ENCODE measurements around the gene COL23A1. TPM values are rescaled to one million over a fixed set of nuclear protein-coding genes. Genes with fewer than 3 reads are reported as not detected.

The COL23A1 gene
- total RNA-seq, 2 donors from 2014 or later, result 1.5 to 2.5 TPM

DNA sequence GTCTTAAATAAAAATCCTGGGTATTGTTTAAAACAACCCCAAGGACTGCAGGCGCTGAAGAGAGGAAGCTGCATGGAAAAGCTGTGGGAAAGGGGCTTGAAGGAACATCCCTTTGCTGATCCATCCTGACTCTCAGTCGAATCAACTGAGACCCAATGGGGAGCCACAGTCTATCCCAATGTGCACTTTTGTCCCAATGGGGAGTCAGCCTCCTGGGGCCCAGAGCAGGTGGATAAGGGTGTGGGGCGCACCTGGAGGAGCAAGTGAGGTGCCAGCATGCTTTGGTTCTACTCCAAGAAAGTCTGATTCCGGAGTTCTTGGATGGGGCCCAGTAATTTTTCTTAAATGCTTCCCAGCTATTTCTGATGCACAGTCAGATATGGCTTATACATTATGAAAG is 118.1 kb downstream of the COL23A1 start:
- no peak overlapping the region for H3K27ac ChIP-seq
- no peaks in the 10 kb centered on the region for H3K9me3 ChIP-seq
- no peaks in the 10 kb centered on the region for H3K27me3 ChIP-seq (replicated peaks; ENCODE audit: insufficient read depth)
- no peaks in the 10 kb centered on the region for H3K36me3 ChIP-seq
- no peak overlapping the region for H3K4me3 ChIP-seq
- DNase-seq (ENCODE audit: low spot score), result no peak
- TF ChIP-seq CTCF (IDR thresholded peaks at IDR 0.05), result no peak
- ATAC-seq (ENCODE audit: insufficient number of reproducible peaks, low FRiP score, low read depth), result no peak
- H3K4me1 ChIP-seq (ENCODE audit: control insufficient read depth in 1 of 2, low read depth in 2 of 2), result peaks cover 16 to 32% of the 10 kb centered on the region in 2 donors

GRCh38 chr5:178471711-178472110 is 118.5 kb downstream of the COL23A1 start:
- DNase-seq (ENCODE audit: low spot score) (no peak), ATAC-seq (ENCODE audit: insufficient number of reproducible peaks, low FRiP score, low read depth) (no peak)
- Histone ChIP-seq H3K4me3 (no peak overlapping the region), H3K9me3 (no peaks in the 10 kb centered on the region), H3K27ac (no peak overlapping the region), H3K36me3 (no peaks in the 10 kb centered on the region), H3K4me1 (ENCODE audit: control insufficient read depth in 1 of 2, low read depth in 2 of 2) (peaks cover 16 to 35% of the 10 kb centered on the region in 2 donors), H3K27me3 (replicated peaks; ENCODE audit: insufficient read depth) (no peaks in the 10 kb centered on the region)
- TF ChIP-seq CTCF (IDR thresholded peaks at IDR 0.05), result no peak

DNA sequence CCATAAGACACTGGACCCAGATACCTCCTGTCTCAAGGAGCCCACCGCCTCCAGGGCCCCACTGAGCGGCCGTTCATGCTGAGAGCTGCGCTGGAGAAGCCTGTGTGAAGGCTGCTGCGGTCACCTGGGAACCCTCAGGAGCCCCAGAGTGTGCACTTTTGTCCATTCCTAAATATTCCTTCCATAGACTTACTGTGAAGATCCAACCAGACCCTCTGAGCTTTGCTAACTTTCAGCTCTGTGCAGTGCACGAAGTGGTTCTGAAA is 119.5 kb downstream of the COL23A1 start:
- no peak for TF ChIP-seq CTCF (IDR thresholded peaks at IDR 0.05)
- H3K27ac ChIP-seq, result no peak overlapping the region
- H3K36me3 ChIP-seq, result no peaks in the 10 kb centered on the region
- no peaks in the 10 kb centered on the region for H3K9me3 ChIP-seq
- no peak for DNase-seq (ENCODE audit: low spot score)
- H3K4me3 ChIP-seq, result no peak overlapping the region
- H3K4me1 ChIP-seq (ENCODE audit: control insufficient read depth in 1 of 2, low read depth in 2 of 2), result peaks cover 16 to 35% of the 10 kb centered on the region in 2 donors
- no peak for ATAC-seq (ENCODE audit: insufficient number of reproducible peaks, low FRiP score, low read depth)
- H3K27me3 ChIP-seq (replicated peaks; ENCODE audit: insufficient read depth), result no peaks in the 10 kb centered on the region

- no peaks in the 10 kb centered on the region for H3K27me3 ChIP-seq (replicated peaks; ENCODE audit: insufficient read depth)
- no peak overlapping the region for H3K4me3 ChIP-seq
- no peak for ATAC-seq (ENCODE audit: insufficient number of reproducible peaks, low FRiP score, low read depth)
- TF ChIP-seq CTCF (IDR thresholded peaks at IDR 0.05), result no peak
- no peaks in the 10 kb centered on the region for H3K36me3 ChIP-seq
- H3K4me1 ChIP-seq (ENCODE audit: control insufficient read depth in 1 of 2, low read depth in 2 of 2), result peaks cover 16 to 35% of the 10 kb centered on the region in 2 donors
- DNase-seq (ENCODE audit: low spot score), result no peak
- no peaks in the 10 kb centered on the region for H3K9me3 ChIP-seq
- H3K27ac ChIP-seq, result no peak overlapping the region
Observed at GRCh38 chr5:178469975-178470759, 120.0 kb downstream of the COL23A1 start.

- Histone ChIP-seq H3K4me3 (no peak overlapping the region), H3K4me1 (ENCODE audit: control insufficient read depth in 1 of 2, low read depth in 2 of 2) (peaks cover 13 to 28% of the 10 kb centered on the region in 2 donors), H3K27ac (no peak overlapping the region), H3K27me3 (replicated peaks; ENCODE audit: insufficient read depth) (no peaks in the 10 kb centered on the region), H3K36me3 (no peaks in the 10 kb centered on the region), H3K9me3 (no peaks in the 10 kb centered on the region)
- TF ChIP-seq CTCF (IDR thresholded peaks at IDR 0.05), result no peak
- no peak for DNase-seq (ENCODE audit: low spot score)
- no peak for ATAC-seq (ENCODE audit: insufficient number of reproducible peaks, low FRiP score, low read depth)
Observed at GRCh38 chr5:178469011-178469974, 120.9 kb downstream of the COL23A1 start.

Data from thoracic aorta (tissue), 2 donors.